MM.1S (cell line): ENCODE measurements around the gene POLR3A.

Experiments used
- CTCF ChIP-seq: fragments of 300-600 bp; sonication (generic); IDR thresholded peaks from 2 replicates; pipeline ENCODE4 v1.5.1; 2016; ENCODE audit warnings: antibody characterized with exemption, low read length, mixed read lengths
- EZH2 ChIP-seq: fragments of 300-600 bp; sonication (generic); optimal IDR thresholded peaks from 2 replicates; pipeline ENCODE3; 2017; ENCODE audit warnings: low read depth, mild to moderate bottlenecking, antibody characterized with exemption, low read length, mixed read lengths
- EZH2phosphoT487 ChIP-seq: fragments of 300-600 bp; sonication (generic); IDR thresholded peaks from 2 replicates; pipeline ENCODE4 v1.6.1; 2018; ENCODE audit warnings: antibody characterized with exemption, low read length

DNA sequence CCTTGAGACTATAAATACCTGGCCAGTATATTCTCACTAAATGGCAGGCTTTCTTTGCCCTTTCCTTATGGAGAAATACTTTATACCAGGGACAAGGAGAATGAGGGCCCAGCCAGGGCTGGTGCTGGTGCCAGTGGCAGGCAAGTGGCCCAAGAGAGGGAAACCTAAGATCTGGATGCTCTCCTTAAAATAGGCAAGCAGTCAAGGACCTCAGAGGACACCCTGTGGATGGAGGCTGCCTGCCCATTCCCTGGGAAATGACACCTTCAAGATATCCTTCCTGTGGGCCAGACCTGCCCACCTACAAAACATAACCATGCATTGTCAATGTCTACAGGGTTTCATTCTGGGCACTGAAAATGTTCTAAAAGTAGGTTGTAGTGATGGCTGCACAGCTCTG is 29.1 kb downstream of the POLR3A start:
- TF ChIP-seq EZH2phosphoT487 (no peak), CTCF (no peak), EZH2 (no peak)
